ENCODE results near the gene GRIN3A.

Gene GRIN3A

GRCh38 chr9:101711330-101711941 is 27.0 kb downstream of the GRIN3A start:
- no peak overlapping the region for H3K27ac ChIP-seq
- in situ Hi-C loops (cut with HindIII; ENCODE audit: low pct_ligation_motif_present, low sequenced_read_pairs), result no loop called here
- H3K36me3 ChIP-seq (replicated peaks), result no peaks in the 10 kb centered on the region
- H3K4me3 ChIP-seq (ENCODE audit: low read depth, low read length), result no peak overlapping the region
- no peak for DNase-seq
- no peaks in the 10 kb centered on the region for H3K27me3 ChIP-seq (replicated peaks)
- peak; percentile 75 for TF ChIP-seq CTCF (IDR thresholded peaks at IDR 0.05; ENCODE audit: low read depth, low read length, missing control alignments)

- Histone ChIP-seq H3K4me3 (ENCODE audit: low read depth, low read length) (no peak overlapping the region), H3K27ac (no peak overlapping the region), H3K27me3 (replicated peaks) (no peaks in the 10 kb centered on the region), H3K36me3 (replicated peaks) (no peaks in the 10 kb centered on the region)
- TF ChIP-seq CTCF (IDR thresholded peaks at IDR 0.05; ENCODE audit: low read depth, low read length, missing control alignments), result no peak
- in situ Hi-C loops (cut with HindIII; ENCODE audit: low pct_ligation_motif_present, low sequenced_read_pairs), result no loop called here
- DNase-seq, result no peak
These were observed 29.6 kb downstream of the GRIN3A start for GRCh38 chr9:101708855-101709254.

GRCh38 chr9:101707721-101708120 is 30.7 kb downstream of the GRIN3A start:
- no peaks in the 10 kb centered on the region for H3K27me3 ChIP-seq (replicated peaks)
- H3K36me3 ChIP-seq (replicated peaks), result no peaks in the 10 kb centered on the region
- in situ Hi-C loops (cut with HindIII; ENCODE audit: low pct_ligation_motif_present, low sequenced_read_pairs), result no loop called here
- no peak overlapping the region for H3K27ac ChIP-seq
- no peak overlapping the region for H3K4me3 ChIP-seq (ENCODE audit: low read depth, low read length)
- DNase-seq, result no peak
- TF ChIP-seq CTCF (IDR thresholded peaks at IDR 0.05; ENCODE audit: low read depth, low read length, missing control alignments), result no peak

GRCh38 chr9:101706997-101707396 is 31.4 kb downstream of the GRIN3A start:
- in situ Hi-C loops (cut with HindIII; ENCODE audit: low pct_ligation_motif_present, low sequenced_read_pairs), result no loop called here
- H3K27ac ChIP-seq, result no peak overlapping the region
- TF ChIP-seq CTCF (IDR thresholded peaks at IDR 0.05; ENCODE audit: low read depth, low read length, missing control alignments), result no peak

GRCh38 chr9:101706261-101706798 is 32.1 kb downstream of the GRIN3A start:
- no peaks in the 10 kb centered on the region for H3K27me3 ChIP-seq (replicated peaks)
- no peak overlapping the region for H3K27ac ChIP-seq
- in situ Hi-C loops (cut with HindIII; ENCODE audit: low pct_ligation_motif_present, low sequenced_read_pairs), result no loop called here
- H3K36me3 ChIP-seq (replicated peaks), result no peaks in the 10 kb centered on the region
- TF ChIP-seq CTCF (IDR thresholded peaks at IDR 0.05; ENCODE audit: low read depth, low read length, missing control alignments), result no peak
- no peak for DNase-seq
- no peak overlapping the region for H3K4me3 ChIP-seq (ENCODE audit: low read depth, low read length)

More at GRCh38 chr9:101706997-101707396, 31.4 kb downstream of the GRIN3A start:
- H3K27me3 ChIP-seq (replicated peaks), result no peaks in the 10 kb centered on the region
- H3K4me3 ChIP-seq (ENCODE audit: low read depth, low read length), result no peak overlapping the region
- H3K36me3 ChIP-seq (replicated peaks), result no peaks in the 10 kb centered on the region
- DNase-seq, result no peak

Measured in brain microvascular endothelial cell (primary cell).